ENCODE data around the gene FAM234A. TPM values are rescaled to one million over a fixed set of nuclear protein-coding genes. Genes with fewer than 3 reads are reported as not detected.

Gene FAM234A
- total RNA-seq, 1 experiment from 2014 or later = 94.9 TPM

GRCh38 chr16:281660-282255 lies 47.1 kb downstream of the FAM234A start:
- no peak for DNase-seq
- Mint-ChIP-seq H3K4me1 (no peaks in the 10 kb centered on the region), H3K4me3 (peak overlapping the region in 1 of 2 experiments; percentile 7; a peak in 2 of 5 replicates), H3K27me3 (ENCODE audit: low read depth) (peaks cover 43% of the 10 kb centered on the region), H3K36me3 (ENCODE audit: insufficient read depth in 1 of 3, low read depth in 3 of 3) (peaks cover 6 to 7% (median 6%) of the 10 kb centered on the region in 3 experiments), H3K9me3 (peaks cover 5 to 11% of the 10 kb centered on the region in 2 experiments), H3K27ac (no peak overlapping the region)
- H3K23me2 ChIP-seq (ENCODE audit: insufficient read length, low read depth, low read length, poor library complexity, severe bottlenecking) = peaks cover 3% of the 10 kb centered on the region
- H2AK5ac ChIP-seq (ENCODE audit: insufficient read length, low read length) = no peak overlapping the region
- no peak overlapping the region for H3K56ac ChIP-seq (ENCODE audit: insufficient read length, low read depth, low read length)
- no peak for TF ChIP-seq CTCF (conservative IDR thresholded peaks at IDR 0.05)
- no peak overlapping the region for H3K18ac ChIP-seq (ENCODE audit: insufficient read length, low read depth, low read length)
- H2BK15ac ChIP-seq (ENCODE audit: low read depth, low read length) = no peak overlapping the region
- H2BK5ac ChIP-seq (ENCODE audit: insufficient read length, low read length) = no peak overlapping the region
- H3K4ac ChIP-seq (ENCODE audit: low read depth, low read length) = no peak overlapping the region
- H4K5ac ChIP-seq (ENCODE audit: insufficient read length, low read depth, low read length) = no peak overlapping the region
- no peak overlapping the region for H2BK120ac ChIP-seq (ENCODE audit: low read depth, low read length, poor library complexity, severe bottlenecking)
- H3K79me1 ChIP-seq (ENCODE audit: insufficient read depth, low read depth, low read length, poor library complexity, severe bottlenecking) = no peaks in the 10 kb centered on the region
- H3K4me1 ChIP-seq (ENCODE audit: insufficient read depth, low read length) = no peaks in the 10 kb centered on the region
- WGBS (ENCODE audit: extremely low coverage, insufficient read length, low lambda C conversion rate) = no CpG with 5 or more reads among the region's 25 CpGs
- no peak overlapping the region for H3K27ac ChIP-seq (ENCODE audit: insufficient read length, low read depth, low read length)
- H2AFZ ChIP-seq (ENCODE audit: low read length) = no peak overlapping the region
- no peaks in the 10 kb centered on the region for H4K20me1 ChIP-seq (ENCODE audit: control insufficient read depth, insufficient read depth, insufficient read length)
- H2BK20ac ChIP-seq (ENCODE audit: low read depth, low read length, poor library complexity, severe bottlenecking) = no peak overlapping the region
- no peak overlapping the region for H3K9ac ChIP-seq (ENCODE audit: extremely low read depth, insufficient read length, low read length)
- no peak overlapping the region for H3K23ac ChIP-seq (ENCODE audit: insufficient read length, low read depth, low read length)
- H3T11ph ChIP-seq (ENCODE audit: low read length) = no peak overlapping the region
- H2BK12ac ChIP-seq (ENCODE audit: insufficient read length, low read depth, low read length) = no peak overlapping the region
- no peak overlapping the region for H4K8ac ChIP-seq (replicated peaks; ENCODE audit: insufficient read length, low read depth, low read length)
- no peaks in the 10 kb centered on the region for H3K79me2 ChIP-seq (ENCODE audit: insufficient read depth, low read length)
- H3K14ac ChIP-seq (ENCODE audit: insufficient read depth, low read length) = no peak overlapping the region
- H3K27me3 ChIP-seq (ENCODE audit: insufficient read depth, low read length) = no peaks in the 10 kb centered on the region; the same call in 1 of the 2 replicates
- no peak overlapping the region for H4K91ac ChIP-seq (ENCODE audit: insufficient read length, low read depth, low read length)
- no peaks in the 10 kb centered on the region for H3K9me3 ChIP-seq (ENCODE audit: control insufficient read depth, low read depth, low read length)
- no peak overlapping the region for H3K4me2 ChIP-seq (ENCODE audit: insufficient read depth, insufficient read length, low read length)

Measured in H9 (cell line).